ENCODE measurements around the gene FOXB2.

The FOXB2 gene

DNA sequence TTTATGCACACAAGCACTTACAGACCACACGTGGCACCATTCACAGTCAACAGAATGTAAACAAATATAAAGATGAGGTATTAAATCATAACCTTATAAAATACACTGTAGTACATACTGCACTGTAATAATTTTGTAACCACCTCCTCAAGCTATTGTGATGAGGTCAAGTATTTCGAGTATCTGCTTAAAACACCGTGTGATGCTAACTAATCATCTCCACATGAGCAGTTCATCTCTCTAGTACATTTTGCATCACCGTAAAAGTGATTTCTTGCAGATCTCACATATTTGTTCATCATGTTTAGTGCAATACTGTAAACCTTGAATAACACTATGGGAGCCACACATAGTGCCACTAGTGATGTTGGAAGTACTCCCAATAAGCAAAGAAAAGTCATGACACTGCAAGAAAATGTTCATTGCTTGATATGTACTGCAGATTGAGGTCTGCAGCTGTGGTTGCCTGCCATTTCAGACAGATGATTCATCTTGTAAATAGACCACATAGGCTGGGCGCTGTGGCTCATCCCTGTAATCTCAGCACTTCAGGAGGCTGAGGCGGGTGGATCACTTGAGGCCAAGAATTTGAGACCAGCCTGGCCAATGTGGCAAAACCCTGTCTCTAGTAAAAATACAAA, 44.3 kb downstream of the FOXB2 start:
- no peak for DNase-seq (ENCODE audit: low read depth in 2 of 2)

DNA sequence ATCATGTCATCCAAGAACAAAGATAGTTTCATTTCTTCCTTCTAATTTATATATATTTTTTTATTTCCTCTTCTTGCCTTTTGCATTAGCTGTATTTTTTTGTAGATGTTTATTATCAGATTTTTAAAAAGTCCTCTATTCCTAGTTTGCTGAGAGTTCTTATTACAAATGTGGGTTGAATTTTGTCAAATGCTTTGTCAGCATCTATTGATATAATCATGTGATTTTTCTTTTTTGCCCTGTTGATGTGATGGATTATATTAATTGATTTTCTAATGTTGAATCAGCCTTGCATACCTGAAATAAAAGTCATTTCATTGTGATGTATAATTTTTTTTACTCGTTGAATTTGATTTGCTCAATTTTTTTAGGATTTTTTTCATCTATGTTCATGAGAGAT, 46.9 kb downstream of the FOXB2 start:
- no peak for DNase-seq (ENCODE audit: low read depth in 2 of 2)

All from activated CD4-positive, alpha-beta T cell treated with anti-CD3 and anti-CD28 coated beads for 24 hours (primary cell).